Stimulated activated CD8-positive, alpha-beta memory T cell treated with anti-CD3 and anti-CD28 coated beads, Interleukin-7, amount 100 ng/mL, for 48 hours (primary cell): ENCODE data around the gene EXOC1.
"Not testable (repeated sequence)": the region's sequence is repeated elsewhere in the genome, so short reads cannot be mapped to it uniquely, and the experiment has no call there.

Experiments used
- DNase-seq, 2 donors: peaks; one replicate each; pipeline ENCODE4 v3.0.0-alpha.2; 2020; ENCODE audit warnings: low read depth in 1 of 2; ENCODE audit errors: extremely low read depth in 1 of 2

The EXOC1 gene, protein sequence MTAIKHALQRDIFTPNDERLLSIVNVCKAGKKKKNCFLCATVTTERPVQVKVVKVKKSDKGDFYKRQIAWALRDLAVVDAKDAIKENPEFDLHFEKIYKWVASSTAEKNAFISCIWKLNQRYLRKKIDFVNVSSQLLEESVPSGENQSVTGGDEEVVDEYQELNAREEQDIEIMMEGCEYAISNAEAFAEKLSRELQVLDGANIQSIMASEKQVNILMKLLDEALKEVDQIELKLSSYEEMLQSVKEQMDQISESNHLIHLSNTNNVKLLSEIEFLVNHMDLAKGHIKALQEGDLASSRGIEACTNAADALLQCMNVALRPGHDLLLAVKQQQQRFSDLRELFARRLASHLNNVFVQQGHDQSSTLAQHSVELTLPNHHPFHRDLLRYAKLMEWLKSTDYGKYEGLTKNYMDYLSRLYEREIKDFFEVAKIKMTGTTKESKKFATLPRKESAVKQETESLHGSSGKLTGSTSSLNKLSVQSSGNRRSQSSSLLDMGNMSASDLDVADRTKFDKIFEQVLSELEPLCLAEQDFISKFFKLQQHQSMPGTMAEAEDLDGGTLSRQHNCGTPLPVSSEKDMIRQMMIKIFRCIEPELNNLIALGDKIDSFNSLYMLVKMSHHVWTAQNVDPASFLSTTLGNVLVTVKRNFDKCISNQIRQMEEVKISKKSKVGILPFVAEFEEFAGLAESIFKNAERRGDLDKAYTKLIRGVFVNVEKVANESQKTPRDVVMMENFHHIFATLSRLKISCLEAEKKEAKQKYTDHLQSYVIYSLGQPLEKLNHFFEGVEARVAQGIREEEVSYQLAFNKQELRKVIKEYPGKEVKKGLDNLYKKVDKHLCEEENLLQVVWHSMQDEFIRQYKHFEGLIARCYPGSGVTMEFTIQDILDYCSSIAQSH

GRCh38 chr4:55853484-55854046 lies at the start of gene EXOC1:
Gene EXOC1 (plus strand): TSS chr4:55853648. CDS start chr4:55858324, 4,676 bp downstream.
- DNase-seq: peak; percentile 95 to 97

DNA sequence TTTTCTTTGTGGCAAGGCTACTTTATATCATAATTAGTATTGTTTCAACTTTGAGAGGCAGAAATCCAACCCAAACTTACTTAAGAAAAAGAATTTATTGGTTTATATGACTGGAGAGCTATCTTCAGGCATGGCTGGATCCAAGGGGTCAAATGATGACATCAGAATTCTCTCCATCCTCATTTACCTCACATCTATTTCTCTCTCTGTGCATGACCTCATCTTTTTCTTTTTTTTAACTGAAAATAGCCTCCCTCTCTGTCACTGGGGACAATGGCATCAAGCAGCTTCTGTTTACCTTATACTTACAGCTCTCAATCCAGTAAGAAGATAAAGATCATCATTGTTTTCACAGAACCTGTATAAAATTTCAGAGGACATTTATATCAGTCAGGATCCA lies 45.9 kb upstream of the EXOC1 start:
- DNase-seq: no peak

GRCh38 chr4:55808186-55808585 lies 45.3 kb upstream of the EXOC1 start:
- DNase-seq: no peak

- no peak for DNase-seq
Observed at GRCh38 chr4:55808632-55809031, 44.8 kb upstream of the EXOC1 start.

GRCh38 chr4:55817691-55818090 lies 35.8 kb upstream of the EXOC1 start:
- DNase-seq: no peak

DNA sequence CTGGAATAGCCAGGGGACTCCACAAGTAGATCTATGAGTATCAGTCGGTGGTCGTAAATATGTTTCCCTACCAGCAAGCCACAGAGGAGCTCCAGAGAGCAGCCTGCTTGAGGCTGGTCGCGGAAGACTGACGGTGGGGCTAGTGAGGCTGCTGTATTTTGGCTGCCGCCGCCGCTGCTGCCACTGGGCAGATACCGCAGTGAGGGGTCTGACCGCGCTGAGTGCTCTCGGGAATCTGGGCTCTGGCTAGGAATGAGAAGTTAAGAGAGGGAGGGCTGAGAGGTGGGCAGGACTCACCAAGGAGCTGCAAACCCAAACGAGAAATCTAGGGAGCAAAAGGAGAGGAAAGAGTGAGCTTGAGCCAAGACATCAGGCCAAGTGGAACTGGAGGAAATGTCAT lies 33.8 kb upstream of the EXOC1 start, which contains the start of gene EXOC1L:
EXOC1L (plus strand) TSS at position 157 of the 400 bp plus-strand sequence; CDS start at position 394, 237 bp downstream.
- no peak for DNase-seq

DNA sequence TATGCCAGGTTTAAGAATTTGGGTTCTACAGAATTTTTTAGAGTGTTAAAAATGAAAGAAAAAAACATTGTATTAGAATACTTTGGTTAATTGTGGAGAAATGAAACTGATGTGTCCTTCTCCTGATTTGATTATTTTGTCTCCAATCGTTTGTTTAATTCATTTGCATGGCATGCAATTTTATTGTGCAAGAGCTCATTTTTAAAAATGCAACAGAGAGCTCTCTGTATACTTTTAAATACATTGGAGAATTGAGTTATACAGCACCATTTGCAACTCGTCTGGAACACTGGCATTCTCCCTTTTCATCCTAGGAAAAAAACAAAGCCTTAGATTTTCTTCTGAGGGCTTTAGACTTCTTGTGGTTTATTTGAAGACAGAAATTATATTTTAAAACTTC lies 33.2 kb upstream of the EXOC1 start:
- DNase-seq: no peak

- no peak for DNase-seq
Observed at GRCh38 chr4:55822329-55822728, 31.1 kb upstream of the EXOC1 start.

- no peak for DNase-seq
Observed at GRCh38 chr4:55824865-55825264, 28.6 kb upstream of the EXOC1 start.

DNA sequence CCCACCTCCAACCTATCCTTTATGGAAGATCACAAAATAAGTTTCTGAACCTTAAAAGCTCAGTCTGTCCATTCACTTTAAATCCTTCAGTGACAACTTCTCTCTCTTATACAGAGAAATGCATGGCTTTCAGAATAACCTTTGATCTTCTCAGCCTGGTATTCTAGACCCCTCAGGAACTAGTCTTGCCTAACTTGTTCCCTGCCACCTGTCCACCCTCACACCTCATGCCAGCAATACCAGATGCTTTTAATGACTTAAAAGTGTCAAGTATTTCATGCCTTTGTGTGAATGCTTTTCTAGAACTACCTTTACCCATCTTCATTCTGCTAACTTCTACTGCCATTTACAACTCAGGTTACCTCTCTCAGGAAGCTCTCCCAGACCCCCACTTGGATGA lies 26.5 kb upstream of the EXOC1 start:
- no peak for DNase-seq

DNA sequence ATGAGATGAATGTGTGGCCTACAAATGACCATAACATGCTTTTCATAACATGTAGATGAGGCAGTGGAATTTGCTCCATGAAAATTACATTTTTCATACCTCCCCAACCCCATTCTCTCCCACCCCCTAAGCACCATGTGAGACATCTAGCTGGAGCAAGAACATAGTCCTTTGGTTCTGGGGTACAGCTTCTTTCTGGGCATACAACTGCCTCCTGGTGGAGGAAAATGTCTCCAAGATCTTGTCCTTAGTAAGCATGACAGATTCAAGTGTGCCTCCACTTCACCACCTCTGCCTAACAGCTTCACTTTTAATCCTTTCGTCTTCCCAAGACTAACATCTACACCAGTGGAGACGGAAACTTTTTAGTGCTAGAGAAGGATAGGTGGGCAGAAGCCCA lies 25.9 kb upstream of the EXOC1 start:
- no peak for DNase-seq

GRCh38 chr4:55830048-55830447 lies 23.4 kb upstream of the EXOC1 start:
- no peak for DNase-seq

GRCh38 chr4:55830716-55831115 lies 22.7 kb upstream of the EXOC1 start:
- no peak for DNase-seq

- no peak for DNase-seq
Observed at GRCh38 chr4:55834086-55834795, 19.2 kb upstream of the EXOC1 start.

DNA sequence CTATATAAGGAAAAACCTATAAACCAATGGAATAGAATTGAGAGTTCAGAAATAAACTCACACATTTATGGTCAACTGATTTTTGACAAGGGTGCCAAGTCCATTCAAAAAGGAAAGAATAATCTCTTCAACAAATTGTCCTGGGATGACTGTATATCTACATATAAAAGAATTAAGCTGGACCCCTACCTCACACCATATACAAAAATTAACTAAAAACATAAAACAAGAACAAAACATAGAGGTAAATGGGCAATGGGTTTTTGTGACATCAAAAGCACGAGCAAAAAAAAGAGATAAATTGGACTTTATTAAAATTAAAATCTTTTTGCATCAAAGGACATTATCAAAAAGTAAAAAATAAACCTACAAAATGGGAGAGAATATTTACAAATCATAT lies 15.5 kb upstream of the EXOC1 start:
- no peak for DNase-seq

- no peak for DNase-seq
Observed at GRCh38 chr4:55838356-55838755, 15.1 kb upstream of the EXOC1 start.

GRCh38 chr4:55838952-55839351 lies 14.5 kb upstream of the EXOC1 start:
- DNase-seq: no peak

- no peak for DNase-seq
Observed at GRCh38 chr4:55840956-55841355, 12.5 kb upstream of the EXOC1 start.

DNA sequence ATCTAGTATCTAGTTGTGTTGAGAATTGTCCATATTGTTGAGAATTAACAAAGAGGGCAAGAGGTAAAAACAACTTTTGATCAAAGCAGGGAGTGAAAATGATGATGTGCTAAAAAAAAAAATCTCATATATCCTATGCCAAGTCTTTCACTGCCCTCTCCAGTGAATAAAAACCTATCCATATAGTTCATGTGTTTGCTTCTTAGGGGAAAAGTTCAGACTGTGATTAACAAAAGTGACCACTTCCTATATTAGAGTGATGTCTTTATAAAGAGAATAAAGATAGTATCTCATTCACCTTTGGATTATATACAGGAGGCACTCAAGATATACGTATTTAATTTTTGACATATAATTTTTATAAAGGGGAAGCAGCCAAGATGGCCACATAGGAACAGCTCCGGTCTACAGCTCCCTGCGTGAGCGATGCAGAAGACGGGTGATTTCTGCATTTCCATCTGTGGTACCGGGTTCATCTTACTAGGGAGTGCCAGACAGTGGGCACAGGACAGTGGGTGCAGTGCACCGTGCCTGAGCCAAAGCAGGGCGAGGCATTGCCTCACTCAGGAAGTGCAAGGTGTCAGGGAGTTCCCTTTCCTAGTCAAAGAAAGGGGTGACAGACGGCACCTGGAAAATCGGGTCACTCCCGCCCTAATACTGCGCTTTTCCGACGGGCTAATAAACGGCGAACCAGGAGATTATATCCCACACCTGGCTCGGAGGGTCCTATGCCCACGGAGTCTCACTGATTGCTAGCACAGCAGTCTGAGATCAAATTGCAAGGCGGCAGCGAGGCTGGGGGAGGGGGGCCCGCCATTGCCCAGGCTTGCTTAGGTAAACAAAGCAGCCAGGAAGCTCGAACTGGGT lies 11.8 kb upstream of the EXOC1 start:
- DNase-seq: not testable (repeated sequence)

DNA sequence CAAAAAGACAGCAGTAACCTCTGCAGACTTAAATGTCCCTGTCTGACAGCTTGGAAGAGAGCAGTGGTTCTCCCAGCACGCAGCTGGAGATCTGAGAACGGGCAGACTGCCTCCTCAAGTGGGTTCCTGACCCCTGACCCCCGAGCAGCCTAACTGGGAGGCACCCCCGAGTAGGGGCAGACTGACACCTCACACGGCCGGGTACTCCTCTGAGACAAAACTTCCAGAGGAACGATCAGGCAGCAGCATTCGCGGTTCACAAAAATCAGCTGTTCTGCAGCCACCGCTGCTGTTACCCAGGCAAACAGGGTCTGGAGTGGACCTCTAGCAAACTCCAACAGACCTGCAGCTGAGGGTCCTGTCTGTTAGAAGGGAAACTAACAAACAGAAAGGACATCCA lies 11.1 kb upstream of the EXOC1 start:
- DNase-seq: not testable (repeated sequence)
